H9 (cell line): ENCODE measurements around the gene CTNNAL1. TPM values are rescaled to one million over a fixed set of nuclear protein-coding genes. Genes with fewer than 3 reads are reported as not detected.

ENCODE experiments used
- DNase-seq: peaks from one replicate; pipeline ENCODE4 v3.0.0-alpha.2; 2017
- H2AFZ ChIP-seq: one replicate; pipeline ENCODE4 v1.6.1; 2013; ENCODE audit warnings: mild to moderate bottlenecking, low read length, control low read depth, moderate library complexity
- H2AK5ac ChIP-seq: 2 replicates; pipeline ENCODE4 v1.6.1; 2013; ENCODE audit warnings: low read length, control low read depth, mixed read lengths; ENCODE audit not compliant: insufficient read length
- H2BK120ac ChIP-seq: one replicate; pipeline ENCODE4 v1.6.1; 2013; ENCODE audit warnings: low read depth, mild to moderate bottlenecking, low read length, control low read depth, inconsistent platforms; ENCODE audit not compliant: poor library complexity, severe bottlenecking
- H2BK12ac ChIP-seq: 2 replicates; pipeline ENCODE4 v1.6.1; 2013; ENCODE audit warnings: low read length, control low read depth, mixed read lengths, low read depth; ENCODE audit not compliant: insufficient read length
- H2BK15ac ChIP-seq: 2 replicates; pipeline ENCODE4 v1.6.1; 2013; ENCODE audit warnings: low read depth, low read length, control low read depth
- H2BK20ac ChIP-seq: one replicate; pipeline ENCODE4 v1.6.1; 2013; ENCODE audit warnings: low read depth, mild to moderate bottlenecking, low read length, control low read depth, inconsistent platforms; ENCODE audit not compliant: poor library complexity, severe bottlenecking
- H2BK5ac ChIP-seq: 2 replicates; pipeline ENCODE4 v1.6.1; 2013; ENCODE audit warnings: low read length, control low read depth, mixed read lengths; ENCODE audit not compliant: insufficient read length
- H3K14ac ChIP-seq: 2 replicates; pipeline ENCODE4 v1.6.1; 2013; ENCODE audit warnings: low read length, control low read depth; ENCODE audit not compliant: insufficient read depth
- H3K18ac ChIP-seq: 2 replicates; pipeline ENCODE4 v1.6.1; 2013; ENCODE audit warnings: low read depth, mild to moderate bottlenecking, mixed read lengths, low read length, control low read depth; ENCODE audit not compliant: insufficient read length
- H3K23ac ChIP-seq: 2 replicates; pipeline ENCODE4 v1.6.1; 2013; ENCODE audit warnings: low read length, control low read depth, mixed read lengths, low read depth; ENCODE audit not compliant: insufficient read length
- H3K23me2 ChIP-seq: 2 replicates; pipeline ENCODE4 v1.6.1; 2013; ENCODE audit warnings: low read depth, mild to moderate bottlenecking, mixed read lengths, low read length, control low read depth; ENCODE audit not compliant: insufficient read length, poor library complexity, severe bottlenecking
- H3K27ac ChIP-seq: 2 replicates; pipeline ENCODE4 v1.5.1; 2013; ENCODE audit warnings: low read length, control low read depth, mixed read lengths, low read depth; ENCODE audit not compliant: insufficient read length
- H3K27me3 ChIP-seq: 2 replicates; pipeline ENCODE4 v1.6.1; 2013; ENCODE audit warnings: low read length, control low read depth, inconsistent platforms; ENCODE audit not compliant: insufficient read depth
- H3K4ac ChIP-seq: 2 replicates; pipeline ENCODE4 v1.6.1; 2013; ENCODE audit warnings: low read depth, mild to moderate bottlenecking, control low read depth, inconsistent platforms, low read length, moderate library complexity
- H3K4me1 ChIP-seq: 2 replicates; pipeline ENCODE4 v1.6.1; 2013; ENCODE audit warnings: low read length, control low read depth, inconsistent platforms; ENCODE audit not compliant: insufficient read depth
- H3K4me2 ChIP-seq: 2 replicates; pipeline ENCODE4 v1.6.1; 2013; ENCODE audit warnings: low read length, control low read depth, mixed read lengths; ENCODE audit not compliant: insufficient read length, insufficient read depth
- H3K56ac ChIP-seq: 2 replicates; pipeline ENCODE4 v1.6.1; 2013; ENCODE audit warnings: low read depth, mild to moderate bottlenecking, mixed read lengths, low read length, control low read depth; ENCODE audit not compliant: insufficient read length
- H3K79me1 ChIP-seq: 2 replicates; pipeline ENCODE4 v1.6.1; 2013; ENCODE audit warnings: low read depth, mild to moderate bottlenecking, moderate library complexity, low read length, control low read depth, inconsistent platforms; ENCODE audit not compliant: insufficient read depth, poor library complexity, severe bottlenecking
- H3K79me2 ChIP-seq: 2 replicates; pipeline ENCODE4 v1.6.1; 2013; ENCODE audit warnings: low read length, control low read depth, inconsistent platforms; ENCODE audit not compliant: insufficient read depth
- H3K9ac ChIP-seq: 2 replicates; pipeline ENCODE4 v1.6.1; 2013; ENCODE audit warnings: low read length, control low read depth, mixed read lengths; ENCODE audit not compliant: insufficient read length; ENCODE audit errors: extremely low read depth
- H3K9me3 ChIP-seq: one replicate; pipeline ENCODE4 v1.6.1; 2013; ENCODE audit warnings: low read depth, low read length, inconsistent platforms; ENCODE audit not compliant: control insufficient read depth
- H3T11ph ChIP-seq: one replicate; pipeline ENCODE4 v1.6.1; 2013; ENCODE audit warnings: mild to moderate bottlenecking, low read length, control low read depth, inconsistent platforms
- H4K20me1 ChIP-seq: one replicate; pipeline ENCODE4 v1.6.1; 2013; ENCODE audit not compliant: control insufficient read depth, insufficient read length, insufficient read depth
- H4K5ac ChIP-seq: 2 replicates; pipeline ENCODE4 v1.6.1; 2013; ENCODE audit warnings: low read depth, mild to moderate bottlenecking, mixed read lengths, low read length, control low read depth; ENCODE audit not compliant: insufficient read length
- H4K8ac ChIP-seq: replicated peaks from 2 replicates; pipeline ENCODE4 v1.6.1; 2013; ENCODE audit warnings: low read length, control low read depth, mixed read lengths, low read depth; ENCODE audit not compliant: insufficient read length
- H4K91ac ChIP-seq: 2 replicates; pipeline ENCODE4 v1.6.1; 2013; ENCODE audit warnings: low read depth, mild to moderate bottlenecking, moderate library complexity, mixed read lengths, low read length, control low read depth; ENCODE audit not compliant: insufficient read length
- H3K27ac Mint-ChIP-seq, 3 experiments: 2 replicates in 2 of 3; 3 replicates in 1 of 3; pipeline ENCODE4 v1.8.0; 2020 to 2021; ENCODE audit warnings: mixed read lengths in 3 of 3, mild to moderate bottlenecking in 1 of 3, moderate library complexity in 1 of 3
- H3K27me3 Mint-ChIP-seq: 2 replicates; pipeline ENCODE4 v1.8.0; 2021; ENCODE audit warnings: low read depth, mild to moderate bottlenecking, moderate library complexity, mixed read lengths
- H3K36me3 Mint-ChIP-seq, 3 experiments: 2 replicates in 2 of 3; 3 replicates in 1 of 3; pipeline ENCODE4 v1.8.0; 2020 to 2021; ENCODE audit warnings: low read depth in 3 of 3, mixed read lengths in 3 of 3; ENCODE audit not compliant: insufficient read depth in 1 of 3
- H3K4me1 Mint-ChIP-seq, 2 experiments: 2 replicates each; pipeline ENCODE4 v1.8.0; 2020; ENCODE audit warnings: mixed read lengths in 2 of 2
- H3K4me3 Mint-ChIP-seq, 2 experiments: 2 replicates in 1 of 2; 3 replicates in 1 of 2; pipeline ENCODE4 v1.8.0; 2020 to 2021; ENCODE audit warnings: mild to moderate bottlenecking in 2 of 2, mixed read lengths in 2 of 2, moderate library complexity in 1 of 2
- H3K9me3 Mint-ChIP-seq, 2 experiments: 2 replicates in 1 of 2; 3 replicates in 1 of 2; pipeline ENCODE4 v1.8.0; 2020; ENCODE audit warnings: mild to moderate bottlenecking in 2 of 2, mixed read lengths in 2 of 2, moderate library complexity in 1 of 2
- CTCF ChIP-seq: fragments of 200-600 bp; sonication (generic); conservative IDR thresholded peaks from 3 replicates; pipeline ENCODE4 v1.8.0; 2021; ENCODE audit warnings: antibody characterized with exemption, mild to moderate bottlenecking
- WGBS: extraction: QIAGEN DNeasy Blood & Tissue Kit; methylation state at CpG from one replicate; pipeline ENCODE4 v1.1.7; 2013; ENCODE audit warnings: missing lambda C conversion rate, low lambda C conversion rate, mixed read lengths; ENCODE audit not compliant: insufficient read length; ENCODE audit errors: extremely low coverage; 5-methylcytosine and 5-hydroxymethylcytosine counted together
- total RNA-seq: library from RNA; stranded (reverse); gene quantifications from 2 replicates; pipeline ENCODE4 v1.2.1, GENCODE V29; 2021

Gene CTNNAL1
- total RNA-seq, 1 experiment from 2014 or later, result 52.9 TPM

- no peak overlapping the region for H2BK15ac ChIP-seq
- no peak overlapping the region for H3K27ac ChIP-seq
- H2BK120ac ChIP-seq, result no peak overlapping the region
- no peak overlapping the region for H2BK5ac ChIP-seq
- Mint-ChIP-seq H3K4me1 (no peaks in the 10 kb centered on the region), H3K4me3 (no peak overlapping the region), H3K9me3 (no peaks in the 10 kb centered on the region), H3K27ac (no peak overlapping the region), H3K27me3 (no peaks in the 10 kb centered on the region), H3K36me3 (peaks cover 23 to 40% (median 32%) of the 10 kb centered on the region in 3 experiments; a peak in 6 of 7 replicates)
- H3K4ac ChIP-seq, result no peak overlapping the region
- no peaks in the 10 kb centered on the region for H3K4me1 ChIP-seq
- H3K9me3 ChIP-seq, result no peaks in the 10 kb centered on the region
- TF ChIP-seq CTCF, result no peak
- no peak overlapping the region for H3K18ac ChIP-seq
- no peak overlapping the region for H3K23ac ChIP-seq
- H3K79me2 ChIP-seq, result no peaks in the 10 kb centered on the region
- peak overlapping the region; percentile 23 for H3K9ac ChIP-seq
- no peak overlapping the region for H2AFZ ChIP-seq
- H3K79me1 ChIP-seq, result no peaks in the 10 kb centered on the region
- H3K27me3 ChIP-seq, result no peaks in the 10 kb centered on the region
- no peak overlapping the region for H4K91ac ChIP-seq
- H3T11ph ChIP-seq, result no peak overlapping the region
- H2BK12ac ChIP-seq, result no peak overlapping the region
- H3K14ac ChIP-seq, result no peak overlapping the region
- WGBS, result no CpG with 5 or more reads among the region's 5 CpGs
- no peak overlapping the region for H2AK5ac ChIP-seq
- H2BK20ac ChIP-seq, result no peak overlapping the region
- H4K5ac ChIP-seq, result no peak overlapping the region
- no peaks in the 10 kb centered on the region for H4K20me1 ChIP-seq
- no peak overlapping the region for H3K56ac ChIP-seq
- no peaks in the 10 kb centered on the region for H3K23me2 ChIP-seq
- no peak overlapping the region for H4K8ac ChIP-seq
- no peak overlapping the region for H3K4me2 ChIP-seq
- DNase-seq, result no peak
Observed at GRCh38 chr9:108973895-108974294, 39.4 kb downstream of the CTNNAL1 start.
